ENCODE results near the gene SLC2A9. TPM values are rescaled to one million over a fixed set of nuclear protein-coding genes. Genes with fewer than 3 reads are reported as not detected.
A peak's percentile ranks its signal among the peaks of the same experiment; 100 is the strongest.
"Not testable (repeated sequence)": the region's sequence is repeated elsewhere in the genome, so short reads cannot be mapped to it uniquely, and the experiment has no call there.

Gene SLC2A9
- total RNA-seq, 3 donors from 2014 or later = 1.7 to 3.0 (median 2.6) TPM

GRCh38 chr4:9913846-9914245, 107.5 kb downstream of the SLC2A9 start:
- Mint-ChIP-seq H3K9me3 (no peaks in the 10 kb centered on the region), H3K27me3 (ENCODE audit: low read depth) (no peaks in the 10 kb centered on the region), H3K36me3 (ENCODE audit: insufficient read depth) (no peaks in the 10 kb centered on the region), H3K4me3 (no peak overlapping the region), H3K4me1 (ENCODE audit: low read depth) (no peaks in the 10 kb centered on the region)
- no peak for ATAC-seq
- no peak for DNase-seq

DNA sequence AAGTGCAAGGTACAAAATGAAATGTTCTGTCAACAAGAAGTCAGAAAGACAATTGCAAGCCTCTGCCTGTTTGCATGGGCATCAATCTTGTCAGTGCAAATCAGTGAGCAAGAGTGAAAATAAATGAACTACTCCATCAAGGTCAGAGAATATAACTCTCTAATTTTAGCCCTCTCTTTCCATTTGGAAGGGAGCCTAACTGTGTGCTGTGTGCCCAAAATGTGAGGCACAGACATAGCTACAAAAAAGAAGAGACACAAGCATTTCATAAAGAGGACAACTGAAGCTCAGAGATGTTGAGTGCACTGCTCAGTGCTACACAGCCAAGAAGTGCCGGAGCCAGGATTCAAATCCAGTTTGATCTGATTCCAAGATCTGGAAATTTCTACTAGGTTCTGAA, 114.3 kb downstream of the SLC2A9 start:
- Mint-ChIP-seq H3K4me1 (ENCODE audit: low read depth) (no peaks in the 10 kb centered on the region), H3K4me3 (no peak overlapping the region), H3K9me3 (no peaks in the 10 kb centered on the region), H3K27me3 (ENCODE audit: low read depth) (peaks cover 4% of the 10 kb centered on the region), H3K36me3 (ENCODE audit: insufficient read depth) (peaks cover 2% of the 10 kb centered on the region)
- ATAC-seq (no peak), DNase-seq (no peak)

GRCh38 chr4:9904976-9905587, 116.2 kb downstream of the SLC2A9 start:
- DNase-seq (no peak), ATAC-seq (peak; percentile 35 to 58)
- Mint-ChIP-seq H3K9me3 (no peaks in the 10 kb centered on the region), H3K4me3 (no peak overlapping the region), H3K36me3 (ENCODE audit: insufficient read depth) (peaks cover 2% of the 10 kb centered on the region), H3K27me3 (ENCODE audit: low read depth) (peaks cover 5% of the 10 kb centered on the region), H3K4me1 (ENCODE audit: low read depth) (no peaks in the 10 kb centered on the region)

DNA sequence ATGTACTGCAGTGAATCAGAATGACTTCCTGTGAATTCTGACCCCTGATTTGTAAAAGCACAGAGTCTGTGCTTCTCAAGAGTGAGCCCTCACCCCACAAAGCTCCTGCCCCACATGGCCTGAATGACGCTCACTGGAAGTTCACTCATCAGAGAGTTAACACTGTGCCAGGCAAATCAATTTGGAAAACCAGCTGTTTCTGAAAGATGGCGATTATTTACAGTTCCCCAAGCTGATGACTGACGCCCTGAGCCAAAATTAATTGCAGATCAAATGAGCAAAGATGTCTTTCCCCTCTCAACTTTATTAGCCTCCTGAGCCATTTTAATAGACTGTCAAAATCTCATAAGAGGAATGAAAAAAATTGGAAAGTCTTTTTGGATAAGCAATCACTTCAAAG, 118.0 kb downstream of the SLC2A9 start:
- peaks cover 2% of the 10 kb centered on the region for H3K36me3 Mint-ChIP-seq (ENCODE audit: insufficient read depth)
- H3K4me3 Mint-ChIP-seq = no peak overlapping the region
- ATAC-seq (no peak), DNase-seq (no peak)
- H3K27me3 Mint-ChIP-seq (ENCODE audit: low read depth) = peaks cover 7% of the 10 kb centered on the region
- H3K9me3 Mint-ChIP-seq = no peaks in the 10 kb centered on the region
- no peaks in the 10 kb centered on the region for H3K4me1 Mint-ChIP-seq (ENCODE audit: low read depth)

DNA sequence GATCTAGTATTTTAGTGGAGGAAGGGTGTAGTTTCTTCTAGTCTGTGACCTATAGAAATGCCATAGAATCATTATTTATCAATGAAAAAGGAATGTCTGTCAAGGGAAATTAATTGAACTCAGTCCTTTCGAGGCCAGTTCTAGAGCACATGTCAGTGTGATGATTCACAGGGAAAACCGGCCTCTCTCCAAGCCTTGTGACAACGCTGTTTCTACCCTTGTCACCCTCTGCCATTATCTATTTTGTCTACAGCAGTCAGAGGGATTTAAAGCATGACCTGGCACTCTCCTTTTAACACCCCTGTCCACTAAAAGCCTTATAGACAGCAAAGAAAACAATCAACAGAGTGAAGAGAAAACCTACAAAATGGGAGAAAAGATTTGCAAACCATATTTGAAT, 120.0 kb downstream of the SLC2A9 start:
- H3K4me1 Mint-ChIP-seq (ENCODE audit: low read depth) = no peaks in the 10 kb centered on the region
- H3K36me3 Mint-ChIP-seq (ENCODE audit: insufficient read depth) = no peaks in the 10 kb centered on the region
- H3K27me3 Mint-ChIP-seq (ENCODE audit: low read depth) = peaks cover 7% of the 10 kb centered on the region
- no peaks in the 10 kb centered on the region for H3K9me3 Mint-ChIP-seq
- no peak for ATAC-seq
- no peak overlapping the region for H3K4me3 Mint-ChIP-seq
- DNase-seq = no peak

- H3K36me3 Mint-ChIP-seq (ENCODE audit: insufficient read depth); ATAC-seq; H3K9me3 Mint-ChIP-seq; H3K4me1 Mint-ChIP-seq (ENCODE audit: low read depth); DNase-seq; H3K27me3 Mint-ChIP-seq (ENCODE audit: low read depth); H3K4me3 Mint-ChIP-seq: not testable (repeated sequence)
Observed at GRCh38 chr4:9900633-9901032, 120.7 kb downstream of the SLC2A9 start.

DNA sequence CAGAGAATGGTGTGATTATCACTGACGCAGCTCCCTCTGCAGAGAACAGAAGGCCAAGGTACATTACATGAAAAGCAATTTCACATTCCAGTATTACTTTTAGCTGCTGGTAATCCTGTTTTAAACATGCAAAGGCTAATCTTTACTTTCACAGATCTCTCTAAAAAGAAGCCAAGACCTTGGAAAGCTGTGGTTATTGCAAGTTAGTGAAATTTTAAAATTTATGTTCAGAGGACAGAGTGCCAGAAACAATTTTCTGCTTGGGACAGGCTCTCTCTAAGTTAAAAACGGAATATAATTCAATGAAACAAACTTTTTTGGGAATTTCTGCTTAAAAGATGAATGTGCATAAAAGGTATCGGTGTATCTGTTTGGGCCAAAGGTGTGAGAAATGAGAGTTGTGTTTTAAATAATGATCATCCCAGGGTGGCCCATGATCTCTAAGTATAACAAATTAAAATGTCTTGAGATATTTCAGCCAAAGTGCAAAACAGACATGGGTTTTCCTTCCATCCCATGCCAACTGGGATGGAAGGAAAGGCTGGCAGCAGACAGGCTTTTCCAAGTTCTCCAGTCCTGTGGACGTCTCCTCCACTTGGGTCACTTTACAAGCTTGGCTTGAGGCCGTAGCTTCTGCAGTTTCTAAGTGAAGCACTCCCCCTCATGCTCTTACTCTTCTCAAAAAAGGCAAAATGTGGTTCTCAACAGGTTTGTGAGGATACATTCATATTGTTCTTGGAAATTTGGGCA, 121.8 kb downstream of the SLC2A9 start:
- Mint-ChIP-seq H3K27me3 (ENCODE audit: low read depth) (peaks cover 7% of the 10 kb centered on the region), H3K4me3 (no peak overlapping the region), H3K4me1 (ENCODE audit: low read depth) (no peaks in the 10 kb centered on the region), H3K9me3 (no peaks in the 10 kb centered on the region), H3K36me3 (ENCODE audit: insufficient read depth) (no peaks in the 10 kb centered on the region)
- ATAC-seq (no peak), DNase-seq (no peak)

DNA sequence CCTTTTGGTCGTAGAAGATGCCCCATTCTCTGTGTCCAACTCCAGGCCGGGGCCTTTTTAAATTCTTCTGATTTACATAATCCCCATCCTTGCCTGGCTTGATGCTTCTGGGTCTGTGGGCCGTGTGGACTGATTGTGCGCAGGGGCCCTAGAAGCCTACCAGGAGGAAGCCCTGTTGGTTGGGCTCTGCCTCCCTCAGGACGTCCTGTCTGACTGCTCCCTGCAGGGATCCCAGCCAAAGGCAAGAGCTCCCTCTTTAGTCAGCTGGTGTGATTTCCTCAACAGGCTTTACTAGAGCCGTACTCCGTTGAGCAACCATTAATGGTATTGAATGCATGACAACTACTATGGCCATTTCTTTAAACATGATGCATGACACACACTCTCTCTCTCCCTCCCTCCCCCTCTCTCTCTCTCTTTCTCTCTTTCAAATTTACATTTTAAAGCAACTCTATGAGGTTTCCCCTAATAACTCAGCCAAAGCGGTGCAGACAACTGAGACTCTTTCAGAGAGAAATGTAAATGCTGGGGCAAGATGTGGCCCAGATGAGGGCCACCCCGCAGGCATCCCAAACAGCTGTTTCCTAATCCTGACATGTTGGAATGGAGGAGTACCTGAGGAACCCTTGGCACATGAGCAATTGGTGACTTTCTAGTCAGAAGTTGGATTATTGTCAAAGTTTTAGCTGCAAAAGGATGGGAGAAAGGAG, 122.5 kb downstream of the SLC2A9 start:
- no peaks in the 10 kb centered on the region for H3K9me3 Mint-ChIP-seq
- no peaks in the 10 kb centered on the region for H3K36me3 Mint-ChIP-seq (ENCODE audit: insufficient read depth)
- DNase-seq = no peak
- peaks cover 7% of the 10 kb centered on the region for H3K27me3 Mint-ChIP-seq (ENCODE audit: low read depth)
- no peak overlapping the region for H3K4me3 Mint-ChIP-seq
- H3K4me1 Mint-ChIP-seq (ENCODE audit: low read depth) = no peaks in the 10 kb centered on the region
- no peak for ATAC-seq

DNA sequence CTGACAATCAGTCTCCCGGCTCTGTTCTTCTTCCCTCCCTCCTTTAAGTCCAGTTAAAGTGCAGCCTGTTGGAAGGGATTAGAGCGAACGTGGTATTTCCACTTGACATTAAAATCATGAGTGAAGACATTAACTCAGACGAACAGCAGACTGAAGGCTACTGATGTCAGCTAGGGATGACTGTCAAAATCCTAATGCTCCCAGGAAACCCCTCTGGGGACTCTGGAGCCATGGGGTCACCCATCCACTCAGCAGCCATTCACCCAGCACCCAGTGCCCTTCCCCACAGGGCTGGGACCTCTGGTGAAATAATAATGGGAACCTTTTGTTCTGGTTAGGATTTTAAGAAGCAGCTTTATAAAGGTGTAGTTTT, 126.0 kb downstream of the SLC2A9 start:
- Mint-ChIP-seq H3K9me3 (no peaks in the 10 kb centered on the region), H3K27me3 (ENCODE audit: low read depth) (peaks cover 2% of the 10 kb centered on the region), H3K4me3 (no peak overlapping the region), H3K36me3 (ENCODE audit: insufficient read depth) (no peaks in the 10 kb centered on the region), H3K4me1 (ENCODE audit: low read depth) (no peaks in the 10 kb centered on the region)
- ATAC-seq (no peak), DNase-seq (no peak)

- DNase-seq (no peak), ATAC-seq (no peak)
- H3K27me3 Mint-ChIP-seq (ENCODE audit: low read depth) = peaks cover 2% of the 10 kb centered on the region
- no peaks in the 10 kb centered on the region for H3K4me1 Mint-ChIP-seq (ENCODE audit: low read depth)
- H3K4me3 Mint-ChIP-seq = no peak overlapping the region
- no peaks in the 10 kb centered on the region for H3K9me3 Mint-ChIP-seq
- H3K36me3 Mint-ChIP-seq (ENCODE audit: insufficient read depth) = no peaks in the 10 kb centered on the region
Observed at GRCh38 chr4:9894644-9895332, 126.5 kb downstream of the SLC2A9 start.

DNA sequence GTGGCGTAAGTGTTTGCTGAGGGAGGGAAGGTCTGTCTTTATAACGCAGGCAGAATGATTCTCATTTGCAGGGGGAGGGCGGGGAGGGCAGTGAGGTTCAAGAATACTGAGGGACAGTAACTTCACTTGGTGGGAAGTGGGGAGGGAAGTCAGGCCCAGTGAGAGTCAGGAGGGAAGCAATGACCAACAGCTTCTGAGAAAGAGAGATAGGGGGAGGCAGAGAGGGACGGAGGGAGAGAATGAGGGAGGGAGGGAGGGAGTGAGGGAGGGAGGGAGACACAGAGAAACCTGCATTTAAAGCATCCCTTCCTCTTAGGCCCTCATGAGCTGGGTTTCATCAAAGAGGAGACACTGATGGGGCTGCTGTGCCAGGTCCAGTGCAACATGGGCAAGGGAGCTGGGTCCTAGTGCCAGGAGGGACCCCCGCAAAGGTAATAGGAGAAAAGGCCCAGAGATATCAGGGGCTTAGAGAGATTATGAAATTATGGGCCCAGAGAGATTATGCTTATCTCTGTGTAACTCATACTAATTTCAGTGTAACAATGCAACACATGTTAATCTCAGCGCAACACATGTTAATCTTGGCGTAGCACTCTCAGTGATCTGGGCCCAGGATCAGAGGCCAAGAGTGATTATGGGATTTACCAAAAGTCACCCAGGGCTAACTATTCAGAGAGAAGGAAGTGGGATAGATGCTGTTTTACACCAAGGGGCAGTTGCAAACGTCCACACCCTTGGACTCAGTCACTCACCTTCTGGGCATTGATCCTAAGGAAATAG, 127.8 kb downstream of the SLC2A9 start:
- Mint-ChIP-seq H3K9me3 (no peaks in the 10 kb centered on the region), H3K27me3 (ENCODE audit: low read depth) (no peaks in the 10 kb centered on the region), H3K36me3 (ENCODE audit: insufficient read depth) (no peaks in the 10 kb centered on the region), H3K4me3 (no peak overlapping the region), H3K4me1 (ENCODE audit: low read depth) (no peaks in the 10 kb centered on the region)
- ATAC-seq = no peak
- no peak for DNase-seq

GRCh38 chr4:9891740-9892139, 129.6 kb downstream of the SLC2A9 start:
- ATAC-seq = no peak
- no peak overlapping the region for H3K4me3 Mint-ChIP-seq
- H3K9me3 Mint-ChIP-seq = no peaks in the 10 kb centered on the region
- no peaks in the 10 kb centered on the region for H3K27me3 Mint-ChIP-seq (ENCODE audit: low read depth)
- no peak for DNase-seq
- H3K4me1 Mint-ChIP-seq (ENCODE audit: low read depth) = no peaks in the 10 kb centered on the region
- no peaks in the 10 kb centered on the region for H3K36me3 Mint-ChIP-seq (ENCODE audit: insufficient read depth)

DNA sequence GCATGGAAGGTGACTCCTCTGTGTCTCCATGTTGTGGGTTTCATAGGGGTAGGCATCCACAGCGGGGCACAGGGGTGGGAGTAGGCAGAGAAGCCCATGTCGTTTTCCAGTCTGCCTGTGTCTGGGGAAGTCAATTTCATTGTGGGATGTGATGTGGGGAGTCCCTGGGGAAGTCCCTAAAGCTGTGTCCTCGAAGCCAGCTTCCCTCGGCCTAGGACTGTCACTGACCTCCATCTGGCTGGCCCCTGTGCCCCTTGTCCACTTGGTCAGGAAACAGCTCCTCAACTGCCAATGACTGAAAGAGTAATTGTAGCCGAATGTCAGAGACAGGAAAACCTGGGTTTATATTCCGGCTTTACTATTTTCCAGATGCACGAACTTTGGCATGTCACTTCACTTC, 130.2 kb downstream of the SLC2A9 start:
- ATAC-seq (no peak), DNase-seq (no peak)
- Mint-ChIP-seq H3K27me3 (ENCODE audit: low read depth) (no peaks in the 10 kb centered on the region), H3K9me3 (no peaks in the 10 kb centered on the region), H3K4me1 (ENCODE audit: low read depth) (no peaks in the 10 kb centered on the region), H3K4me3 (no peak overlapping the region), H3K36me3 (ENCODE audit: insufficient read depth) (no peaks in the 10 kb centered on the region)

GRCh38 chr4:9889306-9889705, 132.0 kb downstream of the SLC2A9 start:
- Mint-ChIP-seq H3K27me3 (ENCODE audit: low read depth) (no peaks in the 10 kb centered on the region), H3K36me3 (ENCODE audit: insufficient read depth) (no peaks in the 10 kb centered on the region), H3K9me3 (no peaks in the 10 kb centered on the region), H3K4me3 (no peak overlapping the region), H3K4me1 (ENCODE audit: low read depth) (no peaks in the 10 kb centered on the region)
- ATAC-seq (no peak), DNase-seq (no peak)
